A673 (cell line): ENCODE measurements around the gene ADARB2.

ENCODE experiments used
- EZH2 ChIP-seq: fragments of 200-600 bp; sonication (generic); IDR thresholded peaks from 2 replicates; pipeline ENCODE4 v1.6.1; 2017; ENCODE audit warnings: borderline replicate concordance, low read depth, mild to moderate bottlenecking, mixed read lengths, antibody characterized with exemption, low read length; ENCODE audit not compliant: poor library complexity, severe bottlenecking
- TF ChIP-seq, protein P1 (sequence below): fragments of 300-800, 200-600 bp; sonication (generic); conservative IDR thresholded peaks from 2 replicates; pipeline ENCODE4 v1.5.1; 2017; ENCODE audit warnings: low read depth, mild to moderate bottlenecking, antibody characterized with exemption, low read length, moderate library complexity, mixed read lengths

GRCh38 chr10:1504940-1505339 is 232.4 kb downstream of the ADARB2 start:
- TF ChIP-seq, protein P1, sequence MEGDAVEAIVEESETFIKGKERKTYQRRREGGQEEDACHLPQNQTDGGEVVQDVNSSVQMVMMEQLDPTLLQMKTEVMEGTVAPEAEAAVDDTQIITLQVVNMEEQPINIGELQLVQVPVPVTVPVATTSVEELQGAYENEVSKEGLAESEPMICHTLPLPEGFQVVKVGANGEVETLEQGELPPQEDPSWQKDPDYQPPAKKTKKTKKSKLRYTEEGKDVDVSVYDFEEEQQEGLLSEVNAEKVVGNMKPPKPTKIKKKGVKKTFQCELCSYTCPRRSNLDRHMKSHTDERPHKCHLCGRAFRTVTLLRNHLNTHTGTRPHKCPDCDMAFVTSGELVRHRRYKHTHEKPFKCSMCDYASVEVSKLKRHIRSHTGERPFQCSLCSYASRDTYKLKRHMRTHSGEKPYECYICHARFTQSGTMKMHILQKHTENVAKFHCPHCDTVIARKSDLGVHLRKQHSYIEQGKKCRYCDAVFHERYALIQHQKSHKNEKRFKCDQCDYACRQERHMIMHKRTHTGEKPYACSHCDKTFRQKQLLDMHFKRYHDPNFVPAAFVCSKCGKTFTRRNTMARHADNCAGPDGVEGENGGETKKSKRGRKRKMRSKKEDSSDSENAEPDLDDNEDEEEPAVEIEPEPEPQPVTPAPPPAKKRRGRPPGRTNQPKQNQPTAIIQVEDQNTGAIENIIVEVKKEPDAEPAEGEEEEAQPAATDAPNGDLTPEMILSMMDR = no peak
- no peak for TF ChIP-seq EZH2
